Parathyroid adenoma (tissue), 2 donors: Measurements from ENCODE around the gene TCOF1.

Source experiments
- H2AFZ ChIP-seq: fragments of 300-600 bp; sonication (generic); one replicate; pipeline ENCODE4 v1.7.0; 2017; ENCODE audit warnings: antibody characterized with exemption, mild to moderate bottlenecking
- H3K27ac ChIP-seq: fragments of 300-600 bp; sonication (generic); one replicate; pipeline ENCODE4 v1.7.0; 2017
- H3K27me3 ChIP-seq: fragments of 300-600 bp; sonication (generic); one replicate; pipeline ENCODE4 v1.7.0; 2017; ENCODE audit warnings: low read length; ENCODE audit not compliant: control insufficient read depth, insufficient read depth
- H3K36me3 ChIP-seq: fragments of 300-600 bp; sonication (generic); one replicate; pipeline ENCODE4 v1.7.0; 2017; ENCODE audit warnings: low read length; ENCODE audit not compliant: control insufficient read depth, insufficient read depth
- H3K4me1 ChIP-seq: fragments of 300-600 bp; sonication (generic); one replicate; pipeline ENCODE4 v1.7.0; 2017; ENCODE audit warnings: control low read depth
- H3K4me2 ChIP-seq: fragments of 300-600 bp; sonication (generic); one replicate; pipeline ENCODE4 v1.7.0; 2017; ENCODE audit warnings: low read length
- H3K4me3 ChIP-seq: fragments of 300-600 bp; sonication (generic); one replicate; pipeline ENCODE4 v1.7.0; 2017; ENCODE audit warnings: low read depth, low read length
- H3K79me2 ChIP-seq: fragments of 300-600 bp; sonication (generic); one replicate; pipeline ENCODE4 v1.7.0; 2017; ENCODE audit warnings: control low read depth
- H3K9ac ChIP-seq: fragments of 300-600 bp; sonication (generic); one replicate; pipeline ENCODE4 v1.7.0; 2017; ENCODE audit warnings: mild to moderate bottlenecking
- H3K9me3 ChIP-seq: fragments of 300-600 bp; sonication (generic); one replicate; pipeline ENCODE4 v1.7.0; 2017; ENCODE audit warnings: low read length; ENCODE audit not compliant: control insufficient read depth
- CTCF ChIP-seq: fragments of 300-600 bp; sonication (generic); IDR thresholded peaks from one replicate; pipeline ENCODE4 v1.7.0; 2017; ENCODE audit warnings: antibody characterized with exemption, mild to moderate bottlenecking
- donor health status: primary hyperparathyroidism.

The TCOF1 gene

GRCh38 chr5:150313921-150314716 lies 43.4 kb upstream of the TCOF1 start:
- Histone ChIP-seq H3K9ac (no peak overlapping the region), H3K27me3 (no peaks in the 10 kb centered on the region), H3K79me2 (no peaks in the 10 kb centered on the region), H3K4me2 (no peak overlapping the region), H3K9me3 (no peaks in the 10 kb centered on the region), H3K4me3 (no peak overlapping the region), H3K4me1 (no peaks in the 10 kb centered on the region), H2AFZ (no peak overlapping the region), H3K27ac (no peak overlapping the region), H3K36me3 (no peaks in the 10 kb centered on the region)
- no peak for TF ChIP-seq CTCF

GRCh38 chr5:150315245-150315644 lies 42.3 kb upstream of the TCOF1 start:
- Histone ChIP-seq H2AFZ (no peak overlapping the region), H3K9ac (no peak overlapping the region), H3K27me3 (no peaks in the 10 kb centered on the region), H3K4me2 (no peak overlapping the region), H3K27ac (no peak overlapping the region), H3K9me3 (no peaks in the 10 kb centered on the region), H3K4me1 (peaks cover 4% of the 10 kb centered on the region), H3K79me2 (no peaks in the 10 kb centered on the region), H3K4me3 (no peak overlapping the region), H3K36me3 (no peaks in the 10 kb centered on the region)
- no peak for TF ChIP-seq CTCF

GRCh38 chr5:150316320-150316719 lies 41.2 kb upstream of the TCOF1 start:
- H3K4me1 ChIP-seq: peaks cover 5% of the 10 kb centered on the region
- no peak overlapping the region for H3K9ac ChIP-seq
- H3K79me2 ChIP-seq: no peaks in the 10 kb centered on the region
- no peaks in the 10 kb centered on the region for H3K36me3 ChIP-seq
- H3K4me3 ChIP-seq: no peak overlapping the region
- H3K9me3 ChIP-seq: no peaks in the 10 kb centered on the region
- no peak overlapping the region for H3K4me2 ChIP-seq
- no peak overlapping the region for H2AFZ ChIP-seq
- TF ChIP-seq CTCF: no peak
- no peak overlapping the region for H3K27ac ChIP-seq
- no peaks in the 10 kb centered on the region for H3K27me3 ChIP-seq

- Histone ChIP-seq H3K27ac (no peak overlapping the region), H2AFZ (no peak overlapping the region), H3K9me3 (no peaks in the 10 kb centered on the region), H3K4me2 (no peak overlapping the region), H3K9ac (no peak overlapping the region), H3K4me3 (no peak overlapping the region), H3K36me3 (no peaks in the 10 kb centered on the region), H3K4me1 (peaks cover 5% of the 10 kb centered on the region), H3K79me2 (no peaks in the 10 kb centered on the region), H3K27me3 (no peaks in the 10 kb centered on the region)
- no peak for TF ChIP-seq CTCF
These were observed 40.2 kb upstream of the TCOF1 start for GRCh38 chr5:150317048-150318003.
